Measurements from ENCODE around the gene KLK4.
"Not testable (repeated sequence)": the region's sequence is repeated elsewhere in the genome, so short reads cannot be mapped to it uniquely, and the experiment has no call there.

Gene KLK4

DNA sequence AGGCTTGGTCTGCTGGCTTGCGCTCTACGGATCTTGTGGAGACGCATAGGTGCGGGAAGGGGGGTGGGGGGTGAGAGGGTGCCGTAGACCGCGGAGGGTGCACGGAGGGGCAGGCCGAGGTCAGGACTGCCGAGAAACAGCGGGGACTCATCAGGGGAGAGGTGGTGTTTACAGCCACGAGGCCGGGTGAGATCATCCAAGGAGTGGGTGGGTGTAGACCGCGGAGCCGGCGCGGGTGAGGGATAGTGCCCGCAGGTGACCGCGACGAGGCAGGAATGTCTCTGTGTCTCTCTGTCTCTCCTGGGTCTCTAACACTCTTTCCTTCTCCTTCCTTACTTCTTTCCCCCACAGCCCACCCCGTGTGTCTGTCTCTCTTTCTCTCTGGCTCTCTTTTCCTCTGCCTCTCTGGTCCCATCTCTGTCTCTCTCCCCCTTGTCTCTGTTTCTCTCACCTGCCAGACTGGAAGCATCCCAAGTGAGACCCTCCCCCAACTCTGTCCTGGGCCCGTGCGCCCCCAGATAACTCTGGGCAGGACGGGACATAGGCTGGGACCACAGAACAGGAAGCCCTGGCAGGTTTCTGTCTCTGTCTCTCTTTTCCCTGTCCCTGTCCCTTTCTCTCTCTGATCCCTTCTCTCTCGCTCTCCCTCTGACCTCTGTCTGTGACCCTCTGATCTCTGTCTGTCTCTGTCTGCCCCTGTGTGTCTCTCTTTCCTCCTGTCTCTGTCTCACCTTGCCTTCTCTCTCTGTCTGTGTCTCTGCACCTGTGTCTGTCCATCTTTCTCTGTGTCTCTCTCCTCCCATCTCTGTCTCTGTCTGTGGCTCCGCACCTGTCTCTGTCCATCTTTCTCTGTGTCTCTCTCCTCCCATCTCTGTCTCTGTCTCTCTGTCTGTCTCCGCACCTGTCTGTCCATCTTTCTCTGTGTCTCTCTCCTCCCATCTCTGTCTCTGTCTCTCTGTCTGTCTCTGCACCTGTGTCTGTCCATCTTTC lies 1.8 kb upstream of the KLK4 start:
- DNase-seq = no peak

DNA sequence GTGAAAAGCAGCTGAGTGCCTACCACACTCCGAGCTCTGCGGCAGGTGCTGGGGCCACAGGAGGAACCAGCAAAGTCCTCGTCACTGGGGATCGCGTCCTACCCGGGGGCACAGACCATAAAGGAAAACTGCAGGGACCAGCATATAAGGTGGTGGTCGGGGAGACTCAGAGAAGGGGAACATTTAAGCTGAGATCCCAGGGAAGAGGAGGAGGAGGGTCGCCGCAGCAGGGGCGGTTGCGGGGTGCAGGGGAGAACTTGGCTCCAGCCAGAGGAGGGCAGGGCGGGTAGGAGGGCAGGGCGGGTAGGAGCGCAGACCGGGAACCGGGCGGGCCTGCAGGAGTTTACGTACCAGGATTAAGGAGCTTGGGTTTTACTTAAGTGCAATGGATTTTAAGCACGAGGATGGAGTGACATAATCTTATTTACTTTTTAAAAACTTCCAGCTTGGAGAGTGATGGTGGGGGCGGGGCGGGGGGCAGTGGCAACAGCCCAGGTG lies 956 bp upstream of the KLK4 start:
- DNase-seq = no peak

DNA sequence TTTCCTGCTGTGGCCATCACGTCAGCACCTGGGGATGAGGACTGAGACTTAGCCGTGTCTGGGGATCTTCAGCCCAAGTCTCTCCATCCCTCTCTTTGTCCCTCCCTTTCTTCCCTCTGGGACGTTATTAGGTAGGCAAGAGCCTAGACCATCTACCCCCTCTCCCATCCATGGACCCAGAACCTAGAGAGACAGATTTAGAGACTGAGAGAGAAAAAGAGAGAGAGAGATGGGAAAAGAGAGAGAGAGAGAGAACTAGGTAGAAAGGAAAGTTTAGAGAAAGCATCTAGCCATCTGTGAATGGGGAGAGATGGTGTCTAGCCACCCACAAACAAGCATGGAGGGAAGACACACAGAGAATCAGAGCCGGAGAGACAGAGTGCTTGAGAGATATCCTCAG lies 473 bp downstream of the KLK4 start:
- no peak for DNase-seq

DNA sequence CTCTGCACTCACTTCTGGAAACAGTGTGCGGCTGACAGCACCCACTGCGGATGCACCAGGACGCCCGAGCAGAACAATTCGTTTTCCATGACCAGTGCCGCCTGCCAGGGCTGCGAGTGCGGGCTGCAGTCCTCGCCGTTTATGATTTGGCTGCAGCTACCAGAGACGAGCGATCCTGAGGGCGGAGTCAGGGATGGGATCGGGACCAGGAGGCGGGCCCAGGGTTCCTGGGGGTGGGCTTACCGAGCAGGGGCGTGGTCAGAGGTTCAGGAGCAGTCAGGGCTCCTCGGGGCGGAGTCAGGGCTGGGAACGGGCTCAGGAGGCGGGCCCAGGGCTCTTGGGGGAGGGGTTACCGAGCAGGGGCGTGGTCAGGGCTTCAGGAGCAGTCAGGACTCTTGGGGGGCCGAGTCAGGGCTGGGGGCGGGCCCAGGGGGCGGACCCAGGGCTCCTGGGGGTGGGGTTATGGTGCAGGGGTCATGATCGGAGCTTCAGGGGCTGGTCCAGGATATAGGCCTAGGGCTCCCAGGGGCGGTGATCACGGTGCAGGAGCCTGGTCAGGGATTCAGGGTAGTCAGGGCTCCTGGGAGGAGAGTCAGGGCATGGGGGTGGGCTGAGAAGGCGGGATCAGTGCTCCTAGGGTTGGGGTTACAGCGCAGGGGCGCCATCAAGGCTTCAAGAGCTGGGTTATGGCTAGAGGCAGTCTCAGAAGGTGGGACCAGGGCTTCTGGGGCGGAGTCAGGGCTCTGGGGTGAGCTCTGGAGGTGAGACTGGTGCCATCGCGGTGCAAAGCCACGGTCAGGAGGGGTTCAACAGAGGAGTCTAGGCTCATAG lies 1.7 kb downstream of the KLK4 start:
- no peak for DNase-seq

DNA sequence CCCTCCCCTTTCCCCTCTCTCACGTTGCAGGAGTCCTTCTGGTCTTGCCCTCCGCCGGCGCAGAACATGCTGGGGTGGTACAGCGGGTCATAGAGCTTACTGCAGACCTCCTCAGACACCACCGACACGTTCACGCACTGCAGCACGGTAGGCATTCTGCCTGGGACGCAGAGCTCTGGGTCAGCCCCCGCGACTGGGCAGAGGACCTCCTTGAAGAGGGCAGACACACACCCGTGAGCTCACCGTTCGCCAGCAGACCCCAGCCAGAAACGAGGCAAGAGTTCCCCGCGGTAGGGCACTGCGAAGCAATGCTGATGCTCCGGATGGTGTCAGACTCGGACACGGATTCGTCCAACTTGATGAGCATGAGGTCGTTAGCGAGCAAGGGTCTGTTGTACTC lies 2.9 kb downstream of the KLK4 start:
- no peak for DNase-seq

DNA sequence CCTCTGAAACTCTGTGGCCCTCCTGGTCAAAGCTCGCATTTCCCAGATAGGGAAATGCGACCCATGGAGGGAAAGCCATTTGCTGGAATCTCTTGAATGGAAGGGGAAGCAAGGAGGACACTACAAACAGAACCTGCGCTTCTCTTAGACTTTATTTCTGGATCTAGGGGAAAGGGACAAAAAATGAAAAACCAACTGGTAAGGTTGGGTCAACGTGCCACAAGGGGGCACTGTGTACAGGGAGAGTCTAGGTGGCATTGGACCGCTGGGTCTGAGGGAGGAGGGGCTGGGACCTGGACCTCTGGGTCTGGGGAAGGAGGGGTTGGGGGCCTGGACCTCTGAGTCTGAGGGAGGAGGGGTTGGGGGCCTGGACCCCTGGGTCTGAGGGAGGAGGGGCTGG lies 5.0 kb downstream of the KLK4 start:
- DNase-seq = no peak

DNA sequence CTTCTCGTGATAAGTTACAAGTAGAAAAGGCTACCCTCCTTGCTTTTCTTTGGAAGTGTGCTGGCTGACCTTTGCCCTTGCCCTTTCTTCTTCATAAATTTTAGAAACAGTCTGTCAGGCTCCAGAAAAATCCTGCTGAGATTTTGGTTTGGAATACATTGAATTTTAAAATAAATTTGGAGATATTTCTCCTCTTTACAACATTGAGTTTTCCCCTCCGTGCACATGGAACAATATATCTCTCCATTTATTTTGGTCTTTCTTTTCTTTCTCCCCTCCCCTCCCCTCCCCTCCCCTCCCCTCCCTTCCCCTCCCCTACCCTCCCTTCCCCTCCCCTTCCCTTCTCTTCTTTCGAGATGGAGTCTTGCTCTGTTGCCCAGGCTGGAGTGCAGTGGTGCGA lies 8.6 kb downstream of the KLK4 start:
- DNase-seq = no peak

DNA sequence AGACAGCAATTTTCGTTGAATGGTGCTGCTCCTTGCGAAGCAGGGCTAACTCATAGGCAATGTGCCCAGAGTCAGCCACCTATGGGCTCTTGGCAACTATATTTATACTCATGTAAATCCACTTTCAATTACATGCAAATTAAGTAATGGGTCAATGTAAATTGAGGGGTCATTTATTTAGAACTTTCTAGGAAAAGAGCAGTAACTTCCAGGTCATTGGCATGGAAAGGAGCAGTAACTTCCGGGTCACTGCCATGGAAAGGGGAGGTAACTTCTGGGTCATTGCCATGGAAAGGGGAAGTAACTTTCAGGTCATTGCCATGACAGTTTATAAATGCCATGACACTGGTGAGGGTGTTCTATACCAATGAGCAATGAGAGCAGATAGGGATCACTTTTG lies 11.6 kb downstream of the KLK4 start:
- DNase-seq = no peak

DNA sequence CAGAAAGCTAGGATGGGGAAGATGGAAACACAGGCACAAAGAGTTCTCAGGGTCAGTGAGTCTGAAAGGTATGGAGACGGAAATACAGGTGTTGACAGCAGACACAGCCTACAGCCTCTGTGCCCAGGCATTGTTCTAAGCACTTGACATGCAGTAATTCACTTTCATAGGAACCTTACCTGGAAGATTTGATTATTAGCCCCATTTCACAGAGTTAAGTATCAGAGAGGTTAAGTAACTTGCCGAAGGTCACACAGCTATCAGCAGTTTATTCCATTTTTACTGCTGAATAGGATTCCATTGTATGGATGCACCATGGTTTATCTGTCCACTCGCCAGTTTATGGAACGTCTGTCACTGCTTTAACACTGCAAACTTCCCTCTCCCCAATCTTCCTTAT lies 13.2 kb downstream of the KLK4 start:
- DNase-seq = no peak

DNA sequence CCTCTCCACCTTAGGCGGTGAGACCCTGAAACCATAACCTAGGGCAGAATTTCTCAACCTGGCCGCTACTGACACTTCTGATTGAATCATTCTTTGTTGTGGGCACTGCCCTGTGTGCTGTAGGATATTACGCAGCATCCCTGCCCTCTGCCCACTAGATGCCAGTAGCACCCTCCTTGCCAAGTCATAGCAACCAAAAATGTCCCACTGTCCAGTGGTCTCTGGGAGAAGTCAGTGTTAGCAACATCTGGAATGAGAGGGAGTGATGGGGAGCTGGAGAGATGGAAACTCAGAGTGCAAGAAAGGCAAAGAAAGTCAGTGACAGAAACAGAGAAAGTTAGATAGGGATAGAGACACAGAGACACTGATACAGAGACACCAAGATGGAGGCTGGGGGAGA lies 13.6 kb downstream of the KLK4 start:
- DNase-seq = no peak

DNA sequence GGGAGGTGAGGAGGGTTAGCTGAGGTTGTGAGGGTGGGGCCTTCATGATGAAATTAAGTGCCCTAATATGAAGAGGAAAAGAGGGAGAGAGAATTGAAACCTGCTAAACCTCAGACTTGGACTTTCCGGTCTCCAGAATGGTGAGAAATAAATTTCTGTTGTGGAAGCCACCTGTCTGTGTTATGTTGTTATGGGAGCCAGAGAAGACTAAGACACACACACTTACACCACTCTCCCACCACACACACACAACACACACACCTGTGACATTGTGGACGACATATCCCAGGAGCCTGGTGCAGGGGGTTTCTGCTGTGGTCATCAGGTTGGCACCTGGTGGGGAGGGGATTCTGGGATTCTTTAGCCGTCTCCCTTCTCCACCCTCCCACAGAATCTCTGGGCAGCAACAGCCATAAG lies 14.0 kb downstream of the KLK4 start:
- no peak for DNase-seq

DNA sequence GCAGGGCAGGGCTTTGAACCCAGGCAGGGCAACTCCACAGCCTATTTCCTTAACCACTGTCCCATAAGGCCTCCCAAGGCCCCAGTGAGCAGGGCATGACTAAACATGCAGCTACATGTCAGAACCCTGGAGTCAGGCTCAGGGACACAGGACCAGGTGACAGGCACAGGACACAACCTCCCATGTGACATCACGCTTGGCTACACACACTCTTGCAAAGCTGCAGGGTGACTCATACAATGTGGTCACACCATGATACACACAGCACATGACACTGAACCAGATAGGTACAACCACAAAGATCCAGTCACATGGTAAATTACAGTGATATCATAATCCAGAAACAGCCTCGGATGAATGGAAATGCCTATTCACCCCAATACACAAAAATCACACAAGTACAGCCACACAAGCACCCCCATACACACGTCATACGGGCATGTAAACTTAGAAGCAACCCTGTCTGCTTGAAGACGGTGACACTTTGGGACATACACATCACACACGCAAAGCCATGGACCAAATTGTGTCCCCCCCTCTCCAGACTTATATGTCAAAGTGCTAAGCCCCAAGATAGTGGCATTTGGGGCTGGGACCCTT lies 14.5 kb downstream of the KLK4 start:
- no peak for DNase-seq

DNA sequence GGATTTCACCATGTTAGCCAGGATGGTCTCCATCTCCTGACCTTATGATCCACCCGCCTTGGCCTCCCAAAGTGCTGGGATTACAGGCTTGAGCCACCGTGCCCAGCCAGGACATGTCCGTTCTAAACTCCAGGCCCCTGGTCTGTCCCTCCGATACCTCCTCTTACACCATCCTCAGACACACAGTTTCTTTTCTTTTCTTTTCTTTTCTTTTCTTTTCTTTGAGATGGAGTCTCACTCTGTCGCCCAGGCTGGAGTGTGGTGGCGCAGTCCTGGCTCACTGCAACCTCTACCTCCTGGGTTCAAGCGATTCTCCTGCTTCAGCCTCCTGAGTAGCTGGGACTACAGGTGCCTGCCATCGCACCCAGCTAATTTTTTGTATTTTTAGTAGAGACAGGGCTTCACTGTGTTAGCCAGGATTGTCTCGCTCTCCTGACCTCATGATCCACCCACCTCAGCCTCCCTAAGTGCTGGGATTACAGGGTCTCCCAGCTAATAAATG lies 15.1 kb downstream of the KLK4 start:
- DNase-seq = not testable (repeated sequence)

DNA sequence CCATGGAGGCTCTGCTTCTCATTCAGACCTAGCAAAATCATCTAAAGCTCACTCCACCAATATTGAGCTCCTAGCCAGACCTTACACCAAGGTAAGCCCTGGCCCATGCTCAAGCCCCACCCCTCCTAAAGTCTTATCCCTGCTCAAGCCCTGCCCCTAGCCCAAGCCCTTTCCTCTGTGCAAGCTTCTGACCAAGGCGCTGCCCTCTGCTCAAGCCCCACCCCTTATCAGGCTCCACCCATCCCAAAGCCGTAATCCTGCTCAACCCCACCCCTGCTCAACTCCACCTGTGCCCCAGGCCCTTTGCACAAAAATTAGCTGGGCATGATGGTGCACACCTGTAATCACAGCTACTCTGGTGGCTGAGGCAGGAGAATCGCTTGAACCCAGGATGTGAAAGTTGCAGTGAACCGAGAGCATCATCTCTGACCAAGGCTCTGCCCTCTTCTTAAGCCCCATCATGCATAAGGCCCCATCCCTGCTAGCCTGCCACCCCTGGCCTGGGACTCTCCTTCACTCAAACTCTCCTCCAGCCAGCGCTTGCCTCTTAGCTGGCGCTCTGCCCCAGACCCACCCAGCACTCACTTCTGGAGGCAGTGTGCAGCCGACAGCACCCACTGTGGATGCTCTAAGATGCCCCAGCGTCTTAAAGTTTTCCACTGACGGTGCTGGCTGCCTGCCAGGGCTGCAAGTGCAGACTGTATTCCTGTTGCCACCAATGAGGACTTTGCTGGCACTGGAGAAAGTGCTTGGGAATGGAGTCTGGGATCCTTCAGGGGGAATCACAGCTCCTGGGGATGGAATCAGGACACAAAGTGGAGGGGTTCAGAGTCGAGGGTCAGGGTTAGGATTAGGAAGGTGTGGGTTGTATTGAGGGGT lies 16.5 kb downstream of the KLK4 start:
- DNase-seq = no peak

DNA sequence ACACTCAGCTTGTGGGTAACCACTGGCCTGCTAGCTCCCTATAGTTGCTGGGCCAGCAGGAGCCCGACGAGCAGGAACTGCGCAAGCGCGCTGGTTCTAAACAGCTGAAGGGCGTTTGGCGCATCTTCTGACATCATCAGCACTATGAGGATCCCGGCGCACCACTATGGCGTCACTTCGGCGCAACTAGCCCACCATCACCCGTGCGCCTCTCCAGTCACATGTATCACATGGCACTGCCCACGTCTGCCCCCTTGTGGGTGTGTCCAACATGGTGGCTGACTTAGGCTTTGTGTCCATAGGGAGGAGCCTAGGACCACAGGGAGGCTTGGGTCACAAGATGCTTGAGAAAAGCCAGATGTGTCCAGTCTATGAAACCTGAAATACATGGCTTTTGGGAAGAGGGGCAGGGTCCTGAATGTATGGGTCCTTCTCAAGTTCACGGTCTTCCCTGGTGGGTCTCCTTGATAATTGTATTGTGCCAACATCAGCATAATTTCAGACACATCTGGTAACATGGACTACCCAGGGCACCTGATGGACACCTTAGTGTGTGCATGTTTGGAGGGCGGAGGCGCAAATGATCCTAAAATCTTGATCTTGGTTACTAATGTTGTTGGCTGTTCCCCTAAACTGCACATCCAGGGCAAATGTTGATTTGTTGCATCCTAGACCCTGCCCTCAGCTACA lies 18.0 kb downstream of the KLK4 start:
- DNase-seq = no peak

DNA sequence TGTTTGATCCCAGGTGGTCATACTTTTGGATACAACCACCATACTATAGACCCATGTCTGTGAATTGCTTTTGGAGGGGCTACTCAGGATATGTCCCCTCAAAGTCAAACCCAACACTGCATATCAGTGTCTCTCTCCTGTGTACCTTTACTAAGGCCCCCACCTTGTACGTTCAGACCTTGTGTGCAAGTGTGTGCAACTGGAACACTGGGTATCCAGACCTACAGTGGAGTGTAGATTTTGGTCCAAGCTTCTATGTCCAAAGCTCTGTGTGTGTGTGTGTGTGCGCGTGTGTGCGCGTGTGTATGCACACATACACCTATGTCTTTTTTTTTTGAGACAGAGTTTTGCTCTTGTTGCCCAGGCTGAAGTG lies 20.0 kb downstream of the KLK4 start:
- no peak for DNase-seq

DNA sequence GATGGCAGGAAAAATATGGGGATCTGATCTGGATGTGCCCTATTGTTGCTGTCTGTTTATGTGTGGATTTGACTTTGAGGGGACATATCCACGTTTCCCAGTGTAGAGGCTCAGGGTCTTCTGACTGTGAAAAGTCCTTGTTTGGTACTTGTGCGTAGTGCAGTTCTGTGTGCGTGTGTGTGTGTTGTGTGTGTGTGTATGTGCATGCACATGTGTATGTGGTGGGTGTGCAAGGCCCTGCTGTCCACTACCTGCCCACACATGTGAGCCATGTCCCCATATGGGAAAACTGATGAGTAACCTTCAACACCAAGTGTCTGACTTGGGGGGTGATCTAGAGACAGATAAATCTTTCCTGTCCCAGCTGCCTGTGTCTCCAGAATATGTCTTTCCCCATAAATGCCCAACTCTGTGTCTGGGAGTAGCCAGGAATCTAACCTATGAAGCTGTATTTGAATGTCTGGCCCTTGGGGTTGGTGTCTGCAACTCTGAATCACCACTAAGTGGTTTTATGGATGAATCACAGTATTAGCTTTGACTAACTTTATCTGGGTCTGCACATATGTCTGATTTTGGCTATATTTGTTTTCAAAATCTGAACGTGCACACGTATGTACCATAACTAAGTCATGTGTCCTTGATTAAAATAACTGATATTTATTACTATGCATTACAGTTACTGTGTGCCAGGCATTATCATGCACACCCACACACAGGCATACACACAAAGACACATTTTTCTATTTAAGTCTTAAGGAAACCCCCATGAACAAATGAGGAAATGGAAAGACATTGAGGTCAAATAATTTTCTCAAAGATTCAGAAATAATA lies 20.6 kb downstream of the KLK4 start:
- no peak for DNase-seq

DNA sequence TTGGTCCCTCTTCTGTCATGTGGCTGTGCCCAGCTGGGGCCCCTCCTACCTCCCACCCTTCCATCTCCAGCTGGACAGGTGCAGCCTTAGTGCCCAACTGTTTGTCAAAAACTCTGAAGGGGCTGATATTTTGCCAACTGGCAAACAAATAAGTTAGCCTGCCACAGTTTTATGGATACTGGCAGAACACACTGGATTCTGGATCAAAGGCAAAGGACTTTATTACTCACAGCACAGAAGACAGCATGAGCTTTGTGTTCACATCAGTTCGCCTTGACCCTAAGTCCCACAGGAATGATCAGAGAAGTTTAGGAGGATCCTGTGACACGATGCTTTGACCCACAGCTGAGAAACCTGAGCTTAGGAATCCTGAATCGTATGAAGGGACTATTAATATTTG lies 21.6 kb downstream of the KLK4 start:
- no peak for DNase-seq

DNA sequence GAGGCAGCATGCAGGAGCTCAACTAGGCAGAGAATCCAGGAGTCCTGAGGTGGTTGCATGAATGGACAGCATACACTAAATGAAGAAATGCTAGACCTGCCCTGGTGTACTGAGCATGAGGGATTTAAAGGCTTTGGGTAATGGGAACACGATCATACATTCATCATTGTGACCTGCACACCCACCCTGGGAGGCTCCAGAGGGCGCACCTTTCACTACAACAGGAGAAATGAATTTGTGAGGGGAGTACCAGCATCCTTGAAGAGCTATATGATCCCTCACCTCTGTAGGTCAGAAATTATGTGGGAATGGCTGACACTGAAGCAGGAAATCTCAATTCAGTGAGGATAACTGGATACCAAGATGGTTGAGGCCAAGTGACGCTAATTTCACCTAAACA lies 29.0 kb downstream of the KLK4 start:
- no peak for DNase-seq

DNA sequence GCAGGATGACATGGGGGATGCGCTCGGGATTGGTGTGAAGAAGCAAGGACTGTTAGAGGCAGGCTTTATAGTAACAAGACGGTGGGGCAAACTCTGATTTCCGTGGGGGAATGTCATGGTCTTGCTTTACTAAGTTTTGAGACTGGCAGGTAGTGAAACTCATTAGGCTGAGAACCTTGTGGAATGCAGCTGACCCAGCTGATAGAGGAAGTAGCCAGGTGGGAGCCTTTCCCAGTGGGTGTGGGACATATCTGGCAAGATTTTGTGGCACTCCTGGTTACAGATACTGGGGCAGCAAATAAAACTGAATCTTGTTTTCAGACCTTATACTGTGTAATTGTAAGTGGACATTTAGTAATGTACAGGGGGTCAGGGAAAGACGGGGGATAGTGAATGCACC lies 31.0 kb downstream of the KLK4 start:
- no peak for DNase-seq

DNA sequence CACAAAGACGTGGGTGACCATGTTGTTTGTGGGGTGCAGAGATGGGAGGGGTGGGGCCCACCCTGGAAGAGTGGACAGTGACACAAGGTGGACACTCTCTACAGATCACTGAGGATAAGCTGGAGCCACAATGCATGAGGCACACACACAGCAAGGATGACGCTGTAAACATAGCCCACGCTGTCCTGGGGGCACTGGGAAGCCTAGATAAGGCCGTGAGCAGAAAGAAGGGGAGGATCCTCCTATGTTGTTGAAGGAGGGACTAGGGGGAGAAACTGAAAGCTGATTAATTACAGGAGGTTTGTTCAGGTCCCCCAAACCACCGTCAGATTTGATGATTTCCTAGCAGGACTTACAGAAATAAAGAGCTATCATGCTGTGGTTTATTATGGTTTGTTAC lies 32.3 kb downstream of the KLK4 start:
- no peak for DNase-seq

Data from DMS 273 treated with DMSO at 0.1 percent for 48 hours (cell line).